MM.1S (cell line): ENCODE measurements around the gene MPDZ.

Experiments
- DNase-seq: peaks from one replicate; pipeline ENCODE4 v3.0.0-alpha.2; 2015
- H2AFZ ChIP-seq: fragments of 300-600 bp; sonication (generic); 2 replicates; pipeline ENCODE4 v1.6.0; 2016; ENCODE audit warnings: antibody characterized with exemption, low read length
- H3F3A ChIP-seq: fragments of 300-600 bp; sonication (generic); 2 replicates; pipeline ENCODE4 v1.6.1; 2016; ENCODE audit warnings: mild to moderate bottlenecking, antibody characterized with exemption, low read length, moderate library complexity, mixed read lengths; ENCODE audit not compliant: insufficient read depth
- H3K27ac ChIP-seq: fragments of 300-600 bp; sonication (generic); 2 replicates; pipeline ENCODE4 v1.5.1; 2016; ENCODE audit warnings: mild to moderate bottlenecking, low read length
- H3K27me3 ChIP-seq: fragments of 300-600 bp; sonication (generic); replicated peaks from 2 replicates; pipeline ENCODE4 v1.6.0; 2016; ENCODE audit warnings: low read length; ENCODE audit not compliant: insufficient read depth
- H3K36me3 ChIP-seq: fragments of 300-600 bp; sonication (generic); replicated peaks from 2 replicates; pipeline ENCODE4 v1.6.1; 2016; ENCODE audit warnings: mild to moderate bottlenecking, low read length, mixed read lengths; ENCODE audit not compliant: insufficient read depth
- H3K4me1 ChIP-seq: fragments of 300-600 bp; sonication (generic); 2 replicates; pipeline ENCODE4 v1.6.1; 2016; ENCODE audit warnings: low read length, mixed read lengths
- H3K4me2 ChIP-seq: fragments of 300-600 bp; sonication (generic); 2 replicates; pipeline ENCODE4 v1.6.0; 2016; ENCODE audit warnings: low read depth, low read length
- H3K4me3 ChIP-seq: fragments of 300-600 bp; sonication (generic); 2 replicates; pipeline ENCODE4 v1.5.1; 2016; ENCODE audit warnings: low read length, mixed read lengths
- H3K79me2 ChIP-seq: fragments of 300-600 bp; sonication (generic); 2 replicates; pipeline ENCODE4 v1.6.1; 2016; ENCODE audit warnings: mixed run types, low read length, mixed read lengths
- H3K9ac ChIP-seq: fragments of 300-600 bp; sonication (generic); 2 replicates; pipeline ENCODE4 v1.6.1; 2016; ENCODE audit warnings: low read length, mixed read lengths
- H3K9me2 ChIP-seq: fragments of 300-600 bp; sonication (generic); replicated peaks from 2 replicates; pipeline ENCODE4 v1.6.1; 2016; ENCODE audit warnings: mild to moderate bottlenecking, low read length, mixed read lengths; ENCODE audit not compliant: insufficient read depth
- H3K9me3 ChIP-seq: fragments of 300-600 bp; sonication (generic); replicated peaks from 2 replicates; pipeline ENCODE4 v1.6.1; 2016; ENCODE audit warnings: mild to moderate bottlenecking, low read length, mixed read lengths; ENCODE audit not compliant: insufficient read depth
- H4K20me1 ChIP-seq: fragments of 300-600 bp; sonication (generic); 2 replicates; pipeline ENCODE4 v1.6.1; 2016; ENCODE audit warnings: mild to moderate bottlenecking, low read length, moderate library complexity, mixed read lengths; ENCODE audit not compliant: insufficient read depth
- CTCF ChIP-seq: fragments of 300-600 bp; sonication (generic); IDR thresholded peaks from 2 replicates; pipeline ENCODE4 v1.5.1; 2016; ENCODE audit warnings: antibody characterized with exemption, low read length, mixed read lengths
- EZH2 ChIP-seq: fragments of 300-600 bp; sonication (generic); optimal IDR thresholded peaks from 2 replicates; pipeline ENCODE3; 2017; ENCODE audit warnings: low read depth, mild to moderate bottlenecking, antibody characterized with exemption, low read length, mixed read lengths
- EZH2phosphoT487 ChIP-seq: fragments of 300-600 bp; sonication (generic); IDR thresholded peaks from 2 replicates; pipeline ENCODE4 v1.6.1; 2018; ENCODE audit warnings: antibody characterized with exemption, low read length

The MPDZ gene

GRCh38 chr9:13278368-13279246, 885 bp downstream of the MPDZ start:
- Histone ChIP-seq H3K9ac (no peak overlapping the region), H3K4me2 (no peak overlapping the region), H2AFZ (no peak overlapping the region), H3K4me3 (no peak overlapping the region), H3K36me3 (no peaks in the 10 kb centered on the region), H3K27me3 (no peaks in the 10 kb centered on the region), H3K79me2 (no peaks in the 10 kb centered on the region), H4K20me1 (no peaks in the 10 kb centered on the region), H3K4me1 (no peaks in the 10 kb centered on the region), H3K27ac (no peak overlapping the region), H3K9me3 (no peaks in the 10 kb centered on the region), H3K9me2 (no peaks in the 10 kb centered on the region), H3F3A (no peaks in the 10 kb centered on the region)
- DNase-seq = no peak
- TF ChIP-seq EZH2phosphoT487 (no peak), EZH2 (no peak), CTCF (no peak)

GRCh38 chr9:13278023-13278367, 1.5 kb downstream of the MPDZ start:
- Histone ChIP-seq H3K4me2 (no peak overlapping the region), H3K4me3 (no peak overlapping the region), H3K79me2 (no peaks in the 10 kb centered on the region), H3F3A (no peaks in the 10 kb centered on the region), H3K9ac (no peak overlapping the region), H3K27ac (no peak overlapping the region), H3K4me1 (no peaks in the 10 kb centered on the region), H3K36me3 (no peaks in the 10 kb centered on the region), H3K27me3 (no peaks in the 10 kb centered on the region), H3K9me3 (no peaks in the 10 kb centered on the region), H3K9me2 (no peaks in the 10 kb centered on the region), H2AFZ (no peak overlapping the region), H4K20me1 (no peaks in the 10 kb centered on the region)
- no peak for DNase-seq
- TF ChIP-seq EZH2 (no peak), EZH2phosphoT487 (no peak), CTCF (no peak)

GRCh38 chr9:13274886-13275641, 4.4 kb downstream of the MPDZ start:
- no peaks in the 10 kb centered on the region for H3K79me2 ChIP-seq
- no peaks in the 10 kb centered on the region for H3K4me1 ChIP-seq
- no peaks in the 10 kb centered on the region for H3K27me3 ChIP-seq
- no peaks in the 10 kb centered on the region for H3K9me2 ChIP-seq
- H3K36me3 ChIP-seq = no peaks in the 10 kb centered on the region
- DNase-seq = no peak
- no peak overlapping the region for H3K4me2 ChIP-seq
- TF ChIP-seq EZH2 = no peak
- no peak for TF ChIP-seq EZH2phosphoT487
- TF ChIP-seq CTCF = no peak
- no peaks in the 10 kb centered on the region for H4K20me1 ChIP-seq
- H3K9me3 ChIP-seq = no peaks in the 10 kb centered on the region
- H3F3A ChIP-seq = no peaks in the 10 kb centered on the region
- no peak overlapping the region for H3K4me3 ChIP-seq
- H2AFZ ChIP-seq = no peak overlapping the region
- H3K27ac ChIP-seq = no peak overlapping the region
- no peak overlapping the region for H3K9ac ChIP-seq
